GM06990 (cell line): ENCODE measurements around the gene ULK4.
"Not testable (repeated sequence)": the region's sequence is repeated elsewhere in the genome, so short reads cannot be mapped to it uniquely, and the experiment has no call there.

ENCODE experiments used
- DNase-seq: peaks from one replicate; pipeline ENCODE4 v3.0.0-alpha.2; 2011; ENCODE audit not compliant: insufficient read length; ENCODE audit errors: extremely low read depth
- H3K27me3 ChIP-seq: replicated peaks from 2 replicates; pipeline ENCODE4 v1.6.0; 2011; ENCODE audit warnings: low read length; ENCODE audit not compliant: control insufficient read depth, insufficient read depth
- H3K36me3 ChIP-seq: 2 replicates; pipeline ENCODE4 v1.5.1; 2011; ENCODE audit warnings: low read length; ENCODE audit not compliant: control insufficient read depth, insufficient read depth
- H3K4me3 ChIP-seq: replicated peaks from 2 replicates; pipeline ENCODE4 v1.5.1; 2011; ENCODE audit warnings: low read depth, mild to moderate bottlenecking, control low read depth, low read length
- TF ChIP-seq, protein P1 (sequence below): IDR thresholded peaks from 2 replicates; pipeline ENCODE4 v1.5.1; 2011; ENCODE audit warnings: low read length, control low read depth, mild to moderate bottlenecking, inconsistent platforms; ENCODE audit not compliant: insufficient read depth, poor library complexity, severe bottlenecking

ULK4 gene

DNA sequence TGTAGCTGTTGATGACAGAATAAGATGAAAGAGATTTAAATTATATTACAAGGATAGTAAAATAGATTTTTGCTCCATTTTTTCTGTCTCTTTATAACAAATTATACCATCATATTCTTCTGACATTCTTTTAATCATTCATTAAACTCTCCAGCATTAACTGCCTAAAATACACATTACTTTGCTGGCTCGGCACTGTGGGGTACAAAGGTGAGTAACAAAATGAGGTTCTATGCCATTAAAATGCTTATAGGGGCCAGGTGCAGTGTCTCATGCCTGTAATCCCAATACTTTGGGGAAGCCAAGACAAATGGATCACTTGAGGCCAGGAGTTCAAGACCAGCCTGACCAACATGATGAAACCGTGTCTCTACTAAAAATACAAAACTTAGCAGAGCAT, 81.5 kb downstream of the ULK4 start:
- H3K4me3 ChIP-seq: no peak overlapping the region
- TF ChIP-seq, protein P1, sequence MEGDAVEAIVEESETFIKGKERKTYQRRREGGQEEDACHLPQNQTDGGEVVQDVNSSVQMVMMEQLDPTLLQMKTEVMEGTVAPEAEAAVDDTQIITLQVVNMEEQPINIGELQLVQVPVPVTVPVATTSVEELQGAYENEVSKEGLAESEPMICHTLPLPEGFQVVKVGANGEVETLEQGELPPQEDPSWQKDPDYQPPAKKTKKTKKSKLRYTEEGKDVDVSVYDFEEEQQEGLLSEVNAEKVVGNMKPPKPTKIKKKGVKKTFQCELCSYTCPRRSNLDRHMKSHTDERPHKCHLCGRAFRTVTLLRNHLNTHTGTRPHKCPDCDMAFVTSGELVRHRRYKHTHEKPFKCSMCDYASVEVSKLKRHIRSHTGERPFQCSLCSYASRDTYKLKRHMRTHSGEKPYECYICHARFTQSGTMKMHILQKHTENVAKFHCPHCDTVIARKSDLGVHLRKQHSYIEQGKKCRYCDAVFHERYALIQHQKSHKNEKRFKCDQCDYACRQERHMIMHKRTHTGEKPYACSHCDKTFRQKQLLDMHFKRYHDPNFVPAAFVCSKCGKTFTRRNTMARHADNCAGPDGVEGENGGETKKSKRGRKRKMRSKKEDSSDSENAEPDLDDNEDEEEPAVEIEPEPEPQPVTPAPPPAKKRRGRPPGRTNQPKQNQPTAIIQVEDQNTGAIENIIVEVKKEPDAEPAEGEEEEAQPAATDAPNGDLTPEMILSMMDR: no peak
- H3K27me3 ChIP-seq: no peaks in the 10 kb centered on the region
- no peaks in the 10 kb centered on the region for H3K36me3 ChIP-seq
- no peak for DNase-seq

GRCh38 chr3:41877741-41878140, 84.2 kb downstream of the ULK4 start:
- H3K4me3 ChIP-seq, H3K27me3 ChIP-seq, DNase-seq, H3K36me3 ChIP-seq: not testable (repeated sequence)

DNA sequence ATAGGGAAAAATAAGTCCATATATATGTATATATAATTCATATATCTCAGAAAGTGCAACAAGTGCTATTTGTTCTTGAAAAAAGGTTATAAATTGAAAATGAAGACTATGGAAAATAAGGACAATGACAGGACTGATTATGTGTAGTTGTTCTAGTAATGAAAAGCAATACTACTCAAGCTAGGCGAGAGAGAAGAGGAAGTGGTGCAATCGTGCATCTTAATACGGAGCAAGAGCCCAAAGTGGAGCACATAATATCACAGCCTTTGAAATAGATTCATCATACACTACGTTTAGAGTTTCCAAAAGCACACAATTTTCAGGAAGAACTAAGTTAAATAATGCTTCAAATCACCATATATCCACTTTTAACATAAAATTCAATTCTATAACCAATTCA, 87.9 kb downstream of the ULK4 start:
- no peaks in the 10 kb centered on the region for H3K27me3 ChIP-seq
- DNase-seq: no peak
- TF ChIP-seq, protein P1: no peak
- no peak overlapping the region for H3K4me3 ChIP-seq
- H3K36me3 ChIP-seq: no peaks in the 10 kb centered on the region

- DNase-seq: no peak
- Histone ChIP-seq H3K27me3 (no peaks in the 10 kb centered on the region), H3K36me3 (no peaks in the 10 kb centered on the region), H3K4me3 (no peak overlapping the region)
- TF ChIP-seq, protein P1: no peak
These were observed 89.7 kb downstream of the ULK4 start for GRCh38 chr3:41872157-41872556.

GRCh38 chr3:41867533-41867932, 94.4 kb downstream of the ULK4 start:
- H3K36me3 ChIP-seq: no peaks in the 10 kb centered on the region
- no peak overlapping the region for H3K4me3 ChIP-seq
- no peak for DNase-seq
- TF ChIP-seq, protein P1: no peak
- H3K27me3 ChIP-seq: no peaks in the 10 kb centered on the region

DNA sequence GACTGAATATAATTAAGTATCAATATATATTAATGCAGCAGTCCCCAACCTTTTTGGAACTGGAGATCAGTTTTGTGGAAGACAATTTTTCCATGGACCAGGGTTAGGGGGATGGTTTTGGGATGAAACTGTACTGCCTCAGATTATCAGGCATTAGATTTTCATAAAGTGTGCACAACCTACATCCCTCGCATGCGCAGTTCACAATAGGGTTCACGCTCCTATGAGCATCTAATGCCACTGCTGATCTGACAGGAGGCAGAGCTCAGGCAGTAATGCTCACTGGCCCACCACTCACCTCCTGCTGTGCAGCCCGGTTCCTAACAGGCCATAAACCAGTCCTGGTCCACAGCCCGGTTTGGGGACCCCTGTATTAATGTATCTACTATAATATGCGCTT, 95.6 kb downstream of the ULK4 start:
- H3K4me3 ChIP-seq: no peak overlapping the region
- H3K27me3 ChIP-seq: no peaks in the 10 kb centered on the region
- TF ChIP-seq, protein P1: no peak
- DNase-seq: no peak
- no peaks in the 10 kb centered on the region for H3K36me3 ChIP-seq
